NOMO-1 (cell line): ENCODE measurements around the gene GNPTAB.
A peak's percentile ranks its signal among the peaks of the same experiment; 100 is the strongest.
"Not testable (repeated sequence)": the region's sequence is repeated elsewhere in the genome, so short reads cannot be mapped to it uniquely, and the experiment has no call there.

Experiments used
- DNase-seq, 2 experiments: peaks; one replicate each; lab custom pipeline; 2025; ENCODE audit not compliant: unreplicated experiment in 2 of 2; lab: John Stamatoyannopoulos, UW

The GNPTAB gene

GRCh38 chr12:101740980-101741379, 89.8 kb downstream of the GNPTAB start:
- DNase-seq, result no peak

- no peak for DNase-seq
Measured at GRCh38 chr12:101740566-101740965, 90.2 kb downstream of the GNPTAB start.

GRCh38 chr12:101738920-101739665, 91.7 kb downstream of the GNPTAB start, which contains the start of gene SYCP3:
Gene SYCP3, minus strand, starts transcription at chr12:101739462. Its CDS starts 1,527 bp downstream, at chr12:101737935.
- DNase-seq, result no peak

- DNase-seq, result no peak
Measured at GRCh38 chr12:101737476-101737875, 93.3 kb downstream of the GNPTAB start.

GRCh38 chr12:101734482-101734881, 96.3 kb downstream of the GNPTAB start:
- not testable (repeated sequence) for DNase-seq

GRCh38 chr12:101733166-101733565, 97.6 kb downstream of the GNPTAB start:
- DNase-seq, result no peak

GRCh38 chr12:101732318-101732717, 98.4 kb downstream of the GNPTAB start:
- no peak for DNase-seq

- no peak for DNase-seq
Measured at GRCh38 chr12:101729842-101730241, 100.9 kb downstream of the GNPTAB start.

- DNase-seq, result no peak
Measured at GRCh38 chr12:101727098-101727497, 103.7 kb downstream of the GNPTAB start.

GRCh38 chr12:101722392-101722791, 108.4 kb downstream of the GNPTAB start:
- no peak for DNase-seq

GRCh38 chr12:101720118-101720517, 110.6 kb downstream of the GNPTAB start:
- no peak for DNase-seq

- no peak for DNase-seq
Measured at GRCh38 chr12:101719566-101719965, 111.2 kb downstream of the GNPTAB start.

- peak; percentile 5 to 62 for DNase-seq
Measured at GRCh38 chr12:101714877-101715444, 115.8 kb downstream of the GNPTAB start.

- DNase-seq, result no peak
Measured at GRCh38 chr12:101713930-101714329, 116.8 kb downstream of the GNPTAB start.

GRCh38 chr12:101713059-101713682, 117.6 kb downstream of the GNPTAB start:
- no peak for DNase-seq

- DNase-seq, result no peak
Measured at GRCh38 chr12:101710288-101710687, 120.5 kb downstream of the GNPTAB start.

- DNase-seq, result no peak
Measured at GRCh38 chr12:101707131-101707782, 123.5 kb downstream of the GNPTAB start.

GRCh38 chr12:101706403-101706802, 124.4 kb downstream of the GNPTAB start:
- DNase-seq, result no peak

- no peak for DNase-seq
Measured at GRCh38 chr12:101703487-101703886, 127.3 kb downstream of the GNPTAB start.

GRCh38 chr12:101700299-101700820, 130.4 kb downstream of the GNPTAB start:
- DNase-seq, result no peak

- DNase-seq, result no peak
Measured at GRCh38 chr12:101698800-101699347, 131.9 kb downstream of the GNPTAB start.
